ENCODE measurements around the gene STIP1.

GRCh38 chr11:64250415-64251015 is 64.5 kb downstream of the STIP1 start:
- TF ChIP-seq CTCF (IDR thresholded peaks at IDR 0.05) (no peak), EZH2 (IDR thresholded peaks at IDR 0.05; ENCODE audit: borderline replicate concordance, insufficient read depth, low read depth, low read length, poor library complexity, severe bottlenecking) (no peak)
